GM18907 (cell line): ENCODE data around the gene AGTRAP.

Source experiments
- ATAC-seq: cut with Tn5 transposase; IDR thresholded peaks from one replicate; pipeline ENCODE4 v1.9.1; 2021; ENCODE audit warnings: mild to moderate bottlenecking, moderate library complexity; ENCODE audit not compliant: unreplicated experiment

Gene AGTRAP

GRCh38 chr1:11757047-11757446, 21.1 kb downstream of the AGTRAP start:
- ATAC-seq: no peak

- no peak for ATAC-seq
These were observed 23.9 kb downstream of the AGTRAP start for GRCh38 chr1:11759791-11760190.

- ATAC-seq: no peak
These were observed 25.3 kb downstream of the AGTRAP start for GRCh38 chr1:11761285-11761684.

GRCh38 chr1:11761988-11762406, 26.1 kb downstream of the AGTRAP start, which contains the start of gene C1orf167:
TSS of gene C1orf167 (plus strand) at chr1:11762193. CDS start at chr1:11764401, 2,208 bp downstream.
- no peak for ATAC-seq

- ATAC-seq: no peak
These were observed 28.2 kb downstream of the AGTRAP start for GRCh38 chr1:11764115-11764514.

- ATAC-seq: no peak
These were observed 28.6 kb downstream of the AGTRAP start for GRCh38 chr1:11764519-11764918.

- no peak for ATAC-seq
These were observed 29.9 kb downstream of the AGTRAP start for GRCh38 chr1:11765661-11766428.

- no peak for ATAC-seq
These were observed 30.5 kb downstream of the AGTRAP start for GRCh38 chr1:11766429-11766776.

GRCh38 chr1:11767922-11768704, 32.2 kb downstream of the AGTRAP start:
- no peak for ATAC-seq

GRCh38 chr1:11768821-11769220, 32.9 kb downstream of the AGTRAP start:
- no peak for ATAC-seq

GRCh38 chr1:11769274-11769673, 33.3 kb downstream of the AGTRAP start:
- no peak for ATAC-seq

- no peak for ATAC-seq
These were observed 34.1 kb downstream of the AGTRAP start for GRCh38 chr1:11770011-11770410.

GRCh38 chr1:11771481-11772043, 35.6 kb downstream of the AGTRAP start:
- no peak for ATAC-seq

- ATAC-seq: no peak
These were observed 36.5 kb downstream of the AGTRAP start for GRCh38 chr1:11772458-11772857.

- ATAC-seq: no peak
These were observed 38.8 kb downstream of the AGTRAP start for GRCh38 chr1:11774753-11775152.

GRCh38 chr1:11777658-11778322, 41.9 kb downstream of the AGTRAP start:
- no peak for ATAC-seq

GRCh38 chr1:11778336-11778735, 42.4 kb downstream of the AGTRAP start:
- ATAC-seq: no peak

- no peak for ATAC-seq
These were observed 43.1 kb downstream of the AGTRAP start for GRCh38 chr1:11778844-11779623.

GRCh38 chr1:11779715-11780379, 43.9 kb downstream of the AGTRAP start:
- ATAC-seq: no peak
